CD4-positive, alpha-beta T cell treated with Interleukin-6 at 100 ng/mL for 8 hours (primary cell): ENCODE data around the gene GRIN2A.
"Not testable (repeated sequence)": the region's sequence is repeated elsewhere in the genome, so short reads cannot be mapped to it uniquely, and the experiment has no call there.

Source experiments
- DNase-seq: peaks from one replicate; pipeline ENCODE4 v3.0.0-alpha.2; 2020; ENCODE audit warnings: mixed read lengths, low spot score

Gene GRIN2A

GRCh38 chr16:9911989-9912388, 270.2 kb downstream of the GRIN2A start:
- no peak for DNase-seq

- DNase-seq = no peak
Measured at GRCh38 chr16:9911231-9911630, 271.0 kb downstream of the GRIN2A start.

GRCh38 chr16:9909072-9909825, 273.0 kb downstream of the GRIN2A start:
- DNase-seq = no peak

- no peak for DNase-seq
Measured at GRCh38 chr16:9908613-9909012, 273.6 kb downstream of the GRIN2A start.

- DNase-seq = no peak
Measured at GRCh38 chr16:9907752-9908151, 274.5 kb downstream of the GRIN2A start.

GRCh38 chr16:9906218-9906617, 276.0 kb downstream of the GRIN2A start:
- DNase-seq = no peak

- DNase-seq = no peak
Measured at GRCh38 chr16:9904526-9904925, 277.7 kb downstream of the GRIN2A start.

GRCh38 chr16:9900576-9900975, 281.7 kb downstream of the GRIN2A start:
- no peak for DNase-seq

GRCh38 chr16:9898555-9898954, 283.7 kb downstream of the GRIN2A start:
- DNase-seq = no peak

- DNase-seq = no peak
Measured at GRCh38 chr16:9898124-9898523, 284.1 kb downstream of the GRIN2A start.

GRCh38 chr16:9895817-9896216, 286.4 kb downstream of the GRIN2A start:
- DNase-seq = no peak

- DNase-seq = no peak
Measured at GRCh38 chr16:9885876-9886275, 296.4 kb downstream of the GRIN2A start.

GRCh38 chr16:9885467-9885866, 296.8 kb downstream of the GRIN2A start:
- DNase-seq = no peak

- DNase-seq = not testable (repeated sequence)
Measured at GRCh38 chr16:9875981-9876380, 306.2 kb downstream of the GRIN2A start.

GRCh38 chr16:9874219-9874618, 308.0 kb downstream of the GRIN2A start:
- no peak for DNase-seq

- DNase-seq = no peak
Measured at GRCh38 chr16:9870962-9871361, 311.3 kb downstream of the GRIN2A start.

GRCh38 chr16:9869776-9870175, 312.5 kb downstream of the GRIN2A start:
- DNase-seq = no peak

GRCh38 chr16:9868606-9869149, 313.6 kb downstream of the GRIN2A start:
- no peak for DNase-seq

GRCh38 chr16:9867176-9867575, 315.1 kb downstream of the GRIN2A start:
- no peak for DNase-seq

GRCh38 chr16:9864461-9864860, 317.8 kb downstream of the GRIN2A start:
- no peak for DNase-seq

- DNase-seq = no peak
Measured at GRCh38 chr16:9862327-9862726, 319.9 kb downstream of the GRIN2A start.

- no peak for DNase-seq
Measured at GRCh38 chr16:9860876-9861275, 321.4 kb downstream of the GRIN2A start.

- DNase-seq = no peak
Measured at GRCh38 chr16:9859701-9860327, 322.4 kb downstream of the GRIN2A start.

- no peak for DNase-seq
Measured at GRCh38 chr16:9854675-9855074, 327.6 kb downstream of the GRIN2A start.
